KMS-11 (cell line): ENCODE results near the gene PRKCE.

ENCODE experiments used
- H2AFZ ChIP-seq: fragments of 200-600 bp; sonication (generic); 2 replicates; pipeline ENCODE4 v1.6.1; 2016; ENCODE audit warnings: antibody characterized with exemption, mixed run types, low read depth
- H3K27ac ChIP-seq: fragments of 200-600 bp; sonication (generic); 2 replicates; pipeline ENCODE4 v1.6.1; 2016; ENCODE audit warnings: mild to moderate bottlenecking, mixed run types
- H3K27me3 ChIP-seq: fragments of 200-600 bp; sonication (generic); 2 replicates; pipeline ENCODE4 v1.6.1; 2017; ENCODE audit warnings: mild to moderate bottlenecking, low read depth, mixed run types, moderate library complexity; ENCODE audit not compliant: insufficient read depth
- H3K36me3 ChIP-seq: fragments of 200-600 bp; sonication (generic); 2 replicates; pipeline ENCODE4 v1.6.1; 2017; ENCODE audit warnings: mild to moderate bottlenecking, mixed run types; ENCODE audit not compliant: insufficient read depth
- H3K4me1 ChIP-seq: fragments of 200-600 bp; sonication (generic); 2 replicates; pipeline ENCODE4 v1.6.1; 2016; ENCODE audit warnings: mild to moderate bottlenecking, low read depth, mixed run types; ENCODE audit not compliant: poor library complexity, severe bottlenecking
- H3K4me2 ChIP-seq: fragments of 200-600 bp; sonication (generic); 2 replicates; pipeline ENCODE4 v1.7.0; 2016; ENCODE audit warnings: mild to moderate bottlenecking, mixed run types
- H3K4me3 ChIP-seq: fragments of 200-600 bp; sonication (generic); IDR thresholded peaks from 2 replicates; pipeline ENCODE4 v1.6.1; 2017; ENCODE audit warnings: low read depth, low read length, mixed read lengths; ENCODE audit not compliant: insufficient read depth
- H3K79me2 ChIP-seq: fragments of 200-600 bp; sonication (generic); 2 replicates; pipeline ENCODE4 v1.6.1; 2016; ENCODE audit warnings: low read depth, mixed run types; ENCODE audit not compliant: insufficient read depth
- H3K9ac ChIP-seq: fragments of 200-600 bp; sonication (generic); 2 replicates; pipeline ENCODE4 v1.6.1; 2016; ENCODE audit warnings: mild to moderate bottlenecking, mixed run types
- H4K20me1 ChIP-seq: fragments of 200-600 bp; sonication (generic); 2 replicates; pipeline ENCODE4 v1.6.1; 2016; ENCODE audit warnings: mild to moderate bottlenecking, mixed run types; ENCODE audit not compliant: insufficient read depth
- TF ChIP-seq, protein P1 (sequence below): fragments of 200-600 bp; sonication (generic); conservative IDR thresholded peaks from 2 replicates; pipeline ENCODE4 v1.6.1; 2017; ENCODE audit warnings: low read depth, mild to moderate bottlenecking, antibody characterized with exemption, low read length, moderate library complexity, mixed read lengths

The PRKCE gene

DNA sequence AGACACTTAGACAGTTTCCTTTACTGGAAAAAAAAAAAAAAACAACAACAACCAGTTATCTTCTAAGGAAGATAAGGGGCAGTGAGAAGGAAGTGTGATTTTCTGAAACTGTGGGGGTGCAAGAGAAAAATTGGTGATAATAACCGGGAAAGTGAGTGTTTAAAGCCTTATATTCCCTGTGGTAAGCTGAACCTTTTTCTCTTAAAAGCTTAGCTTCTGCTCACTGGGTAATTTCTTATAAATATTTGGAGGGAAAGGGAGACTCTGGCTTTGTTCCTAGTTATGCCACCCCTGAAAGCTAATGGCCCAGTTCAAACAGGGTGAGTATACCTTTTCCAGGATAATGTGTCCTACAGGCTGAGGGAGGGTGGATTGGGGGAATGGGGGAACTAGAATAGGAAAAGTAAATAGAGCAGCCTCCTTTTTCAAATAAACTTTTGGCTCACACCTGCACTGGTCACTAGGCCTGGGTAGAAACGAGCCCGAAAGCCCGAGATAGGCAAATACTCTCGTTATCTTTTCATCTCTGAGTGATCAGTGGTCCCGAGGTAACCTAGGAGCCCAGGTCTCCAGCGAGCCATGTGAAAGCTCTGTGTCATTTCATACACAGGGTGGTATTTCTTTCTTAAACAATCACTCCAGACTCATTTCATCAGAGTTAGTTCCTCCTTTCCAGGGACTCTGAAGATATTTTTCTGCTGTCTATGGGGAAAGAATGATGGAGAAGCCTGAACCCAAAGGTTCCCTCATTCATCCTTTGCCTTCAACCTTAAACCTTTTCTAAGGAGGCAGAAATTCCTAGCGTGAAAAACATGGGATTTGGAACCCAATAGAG lies 24.9 kb upstream of the PRKCE start:
- Histone ChIP-seq H3K79me2 (no peaks in the 10 kb centered on the region), H2AFZ (no peak overlapping the region), H3K36me3 (no peaks in the 10 kb centered on the region), H3K9ac (no peak overlapping the region), H3K27me3 (no peaks in the 10 kb centered on the region), H3K4me3 (no peak overlapping the region), H3K27ac (no peak overlapping the region), H4K20me1 (no peaks in the 10 kb centered on the region), H3K4me1 (no peaks in the 10 kb centered on the region), H3K4me2 (no peak overlapping the region)
- TF ChIP-seq, protein P1, sequence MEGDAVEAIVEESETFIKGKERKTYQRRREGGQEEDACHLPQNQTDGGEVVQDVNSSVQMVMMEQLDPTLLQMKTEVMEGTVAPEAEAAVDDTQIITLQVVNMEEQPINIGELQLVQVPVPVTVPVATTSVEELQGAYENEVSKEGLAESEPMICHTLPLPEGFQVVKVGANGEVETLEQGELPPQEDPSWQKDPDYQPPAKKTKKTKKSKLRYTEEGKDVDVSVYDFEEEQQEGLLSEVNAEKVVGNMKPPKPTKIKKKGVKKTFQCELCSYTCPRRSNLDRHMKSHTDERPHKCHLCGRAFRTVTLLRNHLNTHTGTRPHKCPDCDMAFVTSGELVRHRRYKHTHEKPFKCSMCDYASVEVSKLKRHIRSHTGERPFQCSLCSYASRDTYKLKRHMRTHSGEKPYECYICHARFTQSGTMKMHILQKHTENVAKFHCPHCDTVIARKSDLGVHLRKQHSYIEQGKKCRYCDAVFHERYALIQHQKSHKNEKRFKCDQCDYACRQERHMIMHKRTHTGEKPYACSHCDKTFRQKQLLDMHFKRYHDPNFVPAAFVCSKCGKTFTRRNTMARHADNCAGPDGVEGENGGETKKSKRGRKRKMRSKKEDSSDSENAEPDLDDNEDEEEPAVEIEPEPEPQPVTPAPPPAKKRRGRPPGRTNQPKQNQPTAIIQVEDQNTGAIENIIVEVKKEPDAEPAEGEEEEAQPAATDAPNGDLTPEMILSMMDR = no peak

DNA sequence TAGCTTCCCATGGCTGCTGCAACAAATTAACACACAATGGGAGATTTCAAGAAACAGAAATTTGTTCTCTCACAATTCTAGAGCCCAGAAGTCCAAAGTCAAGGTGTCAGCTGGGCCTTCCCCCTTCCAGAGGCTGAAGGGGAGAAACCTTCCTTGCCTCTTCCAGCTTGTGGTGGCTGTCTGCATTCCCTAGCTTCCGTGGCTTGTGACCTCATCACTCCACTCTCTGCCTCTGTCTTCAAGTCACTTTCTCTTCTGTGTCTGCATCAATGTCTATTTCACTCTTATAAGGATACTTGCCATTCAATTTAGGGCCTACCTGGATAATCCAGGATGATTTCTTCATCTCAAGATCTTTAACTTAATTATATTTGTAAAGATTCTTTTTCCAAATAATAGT lies 23.6 kb upstream of the PRKCE start:
- H3K27me3 ChIP-seq = no peaks in the 10 kb centered on the region
- H3K4me3 ChIP-seq = no peak overlapping the region
- H3K9ac ChIP-seq = no peak overlapping the region
- no peaks in the 10 kb centered on the region for H3K79me2 ChIP-seq
- no peaks in the 10 kb centered on the region for H3K4me1 ChIP-seq
- H3K27ac ChIP-seq = no peak overlapping the region
- H2AFZ ChIP-seq = no peak overlapping the region
- no peaks in the 10 kb centered on the region for H3K36me3 ChIP-seq
- TF ChIP-seq, protein P1 = no peak
- H3K4me2 ChIP-seq = no peak overlapping the region
- H4K20me1 ChIP-seq = no peaks in the 10 kb centered on the region

DNA sequence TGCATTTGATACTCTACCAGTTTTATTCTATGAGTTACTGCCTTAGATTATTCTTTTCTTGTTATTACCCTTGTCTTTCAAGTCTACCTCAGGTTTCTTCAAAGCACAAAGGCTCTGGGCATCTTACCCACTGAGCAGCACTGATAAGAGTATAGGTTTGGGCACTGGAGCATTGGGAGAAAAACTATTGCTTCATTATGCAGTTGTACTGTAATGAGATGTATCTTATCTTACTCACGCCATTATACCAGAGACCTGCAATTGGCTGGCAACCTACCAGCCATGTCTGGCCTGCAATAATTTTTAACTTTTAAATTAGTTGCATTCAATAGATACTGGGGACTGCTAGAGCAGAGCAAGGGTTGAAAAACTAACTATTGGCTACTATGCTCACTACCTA lies 21.5 kb upstream of the PRKCE start:
- TF ChIP-seq, protein P1 = no peak
- Histone ChIP-seq H3K4me1 (no peaks in the 10 kb centered on the region), H2AFZ (no peak overlapping the region), H3K79me2 (no peaks in the 10 kb centered on the region), H3K27ac (no peak overlapping the region), H3K4me2 (no peak overlapping the region), H3K27me3 (no peaks in the 10 kb centered on the region), H4K20me1 (no peaks in the 10 kb centered on the region), H3K9ac (no peak overlapping the region), H3K4me3 (no peak overlapping the region), H3K36me3 (no peaks in the 10 kb centered on the region)

DNA sequence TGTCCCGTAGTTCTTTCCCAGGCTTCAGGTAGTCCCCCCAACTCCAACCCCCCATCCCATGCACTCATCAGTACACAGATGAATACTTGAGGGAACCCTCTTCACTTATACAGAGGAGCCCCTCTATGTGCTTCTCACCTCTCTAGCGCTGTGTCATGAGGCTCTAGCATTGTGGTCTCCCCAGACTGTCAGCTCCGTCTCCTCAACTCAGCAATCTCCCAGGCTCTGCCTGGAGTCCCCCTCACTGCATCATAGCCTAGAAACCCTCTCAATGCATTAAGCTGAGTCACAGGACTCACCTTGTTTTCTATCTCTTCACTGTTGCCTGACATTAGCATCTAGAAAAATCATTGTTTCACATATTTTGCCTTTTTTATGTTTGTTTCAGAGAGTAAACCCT lies 20.2 kb upstream of the PRKCE start:
- H3K4me1 ChIP-seq = no peaks in the 10 kb centered on the region
- H3K4me3 ChIP-seq = no peak overlapping the region
- H3K4me2 ChIP-seq = no peak overlapping the region
- no peaks in the 10 kb centered on the region for H3K27me3 ChIP-seq
- no peak overlapping the region for H3K27ac ChIP-seq
- no peaks in the 10 kb centered on the region for H3K79me2 ChIP-seq
- no peak overlapping the region for H2AFZ ChIP-seq
- no peaks in the 10 kb centered on the region for H3K36me3 ChIP-seq
- H3K9ac ChIP-seq = no peak overlapping the region
- H4K20me1 ChIP-seq = no peaks in the 10 kb centered on the region
- TF ChIP-seq, protein P1 = no peak
